NCI-H1436 treated with DMSO at 0.1 percent for 48 hours (cell line): Measurements from ENCODE around the gene USP7.
"Not testable (repeated sequence)": the region's sequence is repeated elsewhere in the genome, so short reads cannot be mapped to it uniquely, and the experiment has no call there.

Source experiments
- DNase-seq: peaks from one replicate; lab custom pipeline; 2025; lab: John Stamatoyannopoulos, UW

The USP7 gene

DNA sequence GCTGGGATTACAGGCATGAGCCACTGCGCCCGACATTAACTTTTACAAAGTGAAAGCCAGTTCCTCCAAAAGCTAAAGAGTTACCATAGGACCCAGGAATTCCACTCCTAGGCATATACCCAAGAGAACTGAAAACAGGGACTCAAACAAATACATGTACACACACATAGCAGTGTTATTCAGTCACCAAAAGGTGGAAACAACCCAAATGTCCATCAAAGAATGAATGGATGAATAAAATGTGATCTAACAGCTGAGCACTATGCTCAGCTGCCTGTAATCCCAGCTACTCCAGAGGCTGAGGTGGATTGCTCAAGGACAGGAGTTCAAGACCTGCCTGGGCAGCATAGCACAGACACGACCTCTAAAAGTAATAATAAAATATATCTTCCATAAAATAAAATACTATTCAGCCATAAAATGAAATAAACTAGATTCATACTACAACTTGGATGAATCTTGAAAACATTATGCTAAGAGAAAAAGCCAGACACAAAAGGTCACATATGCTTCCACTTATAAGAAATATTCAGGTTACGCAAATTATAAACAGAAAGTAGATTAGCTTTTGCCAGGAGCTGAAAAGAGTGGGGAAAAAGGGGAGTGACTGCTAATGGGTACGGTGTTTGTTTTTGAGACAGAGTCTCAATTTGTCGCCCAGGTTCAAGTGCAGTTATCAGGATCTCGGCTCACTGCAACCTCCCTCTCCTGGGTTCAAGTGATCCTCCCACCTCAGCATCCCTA, 9.3 kb upstream of the USP7 start:
- no peak for DNase-seq

- DNase-seq = no peak
Measured at GRCh38 chr16:8971416-8971815, 7.7 kb upstream of the USP7 start.

DNA sequence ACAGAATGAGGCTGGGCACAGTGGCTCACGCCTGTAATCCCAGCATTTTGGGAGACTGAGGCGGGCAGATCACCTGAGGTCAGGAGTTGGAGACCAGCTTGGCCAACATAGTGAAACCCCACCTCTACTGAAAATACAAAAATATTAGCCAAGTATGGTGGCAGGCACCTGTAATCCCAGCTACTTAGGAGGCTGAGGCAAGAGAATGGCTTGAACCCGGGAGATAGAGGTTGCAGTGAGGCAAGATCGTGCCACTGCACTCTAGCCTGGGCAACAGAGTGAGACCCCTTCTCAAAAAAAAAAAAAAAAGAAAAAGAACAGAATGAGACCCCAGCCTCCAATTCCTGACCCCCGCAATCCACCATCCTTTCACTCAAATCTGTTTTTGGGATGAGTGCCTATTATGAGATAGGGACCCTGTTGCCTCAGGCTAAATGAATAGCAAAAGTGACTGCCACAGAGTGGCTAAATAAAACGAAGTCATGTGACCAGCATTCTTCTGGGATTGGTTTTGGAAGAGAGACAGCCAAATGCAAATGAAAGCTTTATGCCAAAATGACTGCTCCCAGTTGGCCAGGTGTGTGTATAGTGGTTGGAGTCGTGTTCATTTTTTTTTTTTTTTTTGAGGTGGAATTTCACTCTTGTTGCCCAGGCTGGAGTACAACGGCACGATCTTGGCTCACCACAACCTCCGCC, 5.6 kb upstream of the USP7 start:
- DNase-seq = not testable (repeated sequence)

GRCh38 chr16:8968054-8968453, 4.3 kb upstream of the USP7 start:
- DNase-seq = not testable (repeated sequence)

GRCh38 chr16:8967132-8967821, 3.6 kb upstream of the USP7 start:
- no peak for DNase-seq

GRCh38 chr16:8966817-8967131, 3.1 kb upstream of the USP7 start:
- no peak for DNase-seq

GRCh38 chr16:8964462-8964861, 756 bp upstream of the USP7 start:
- DNase-seq = no peak

- no peak for DNase-seq
Measured at GRCh38 chr16:8963010-8963820, 491 bp downstream of the USP7 start.

DNA sequence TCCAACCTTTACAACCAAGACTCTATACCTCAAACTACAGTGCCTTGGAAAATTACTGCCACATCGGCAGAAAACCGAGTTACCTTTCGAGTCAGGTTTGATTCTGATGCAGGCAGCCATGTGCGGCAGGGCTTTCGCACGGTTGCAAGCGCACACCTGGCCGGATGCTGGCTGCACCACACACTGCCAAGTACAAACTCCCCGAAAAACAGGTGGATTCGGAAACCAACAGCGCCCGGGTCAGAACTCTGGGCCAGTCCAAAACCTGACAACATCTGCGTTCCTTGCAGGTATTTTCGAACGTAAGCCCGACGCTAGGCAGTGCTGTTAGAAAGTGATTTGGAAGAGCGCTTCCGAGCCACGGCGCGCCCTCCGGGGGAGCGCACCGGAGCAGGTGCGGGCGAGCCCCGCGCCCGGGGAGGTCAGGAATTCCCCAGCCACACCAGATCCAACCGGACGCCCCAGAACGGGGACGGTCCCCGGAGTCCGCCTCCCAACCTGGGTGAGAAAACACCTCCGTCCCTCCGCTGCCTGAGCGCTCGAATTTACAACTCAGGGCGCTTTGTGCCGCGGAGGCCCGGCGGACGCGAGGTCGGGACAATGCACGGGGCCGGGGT, 1.2 kb downstream of the USP7 start:
- no peak for DNase-seq

GRCh38 chr16:8961811-8962390, 1.8 kb downstream of the USP7 start:
- no peak for DNase-seq

DNA sequence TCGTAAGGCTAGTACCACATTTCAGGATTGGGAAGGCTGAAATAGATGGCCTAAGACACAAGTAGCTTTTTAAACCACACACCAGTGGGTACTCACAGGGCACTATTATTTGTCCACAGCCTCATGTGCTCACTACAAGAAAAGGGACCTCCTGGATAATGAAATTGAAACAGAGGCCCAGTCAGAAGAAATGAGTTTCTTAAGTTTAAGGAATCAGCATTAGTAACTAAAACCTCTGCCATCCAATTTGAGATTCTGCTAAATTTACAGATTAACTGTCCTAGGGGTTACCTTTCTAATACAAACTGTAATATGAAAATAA, 3.0 kb downstream of the USP7 start:
- no peak for DNase-seq

GRCh38 chr16:8959921-8960787, 3.6 kb downstream of the USP7 start:
- no peak for DNase-seq

DNA sequence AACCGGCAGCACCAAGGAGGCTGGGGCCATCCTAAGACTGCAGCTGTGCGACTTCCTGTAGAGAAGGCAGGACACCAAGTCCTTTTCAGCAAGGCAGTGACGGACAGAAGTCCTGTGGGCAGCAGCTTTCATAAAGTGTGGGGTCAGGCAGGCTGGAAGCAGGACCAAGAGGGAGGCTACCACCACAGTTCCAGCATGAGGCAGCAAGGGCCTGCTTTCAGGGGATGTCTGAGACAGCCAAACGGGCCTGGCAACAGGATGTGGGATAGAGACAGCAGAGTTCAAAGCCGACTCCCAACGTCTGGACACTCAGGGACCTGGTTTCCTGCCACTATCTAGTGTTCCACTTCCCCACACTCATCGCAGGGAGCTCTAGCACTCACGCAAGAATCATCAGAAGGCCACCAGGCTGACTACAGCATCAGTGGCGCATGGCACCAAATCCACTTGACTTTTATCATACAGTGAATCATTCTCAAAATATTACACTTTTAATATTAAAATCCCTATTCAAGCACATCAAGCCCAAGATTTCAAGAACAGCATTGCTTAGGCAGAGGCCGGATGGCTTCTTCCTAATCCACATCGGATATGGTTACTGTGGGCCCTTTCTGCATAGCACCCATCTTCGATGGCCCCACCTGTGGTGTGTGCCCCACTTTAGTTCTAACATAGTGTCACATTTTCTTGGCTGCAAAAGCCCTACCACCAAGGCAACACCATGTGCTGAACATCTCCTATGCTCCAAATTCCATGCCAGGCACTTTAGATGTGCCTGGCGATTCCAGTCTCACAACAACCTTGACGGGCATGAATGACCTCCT, 5.2 kb downstream of the USP7 start:
- no peak for DNase-seq

DNA sequence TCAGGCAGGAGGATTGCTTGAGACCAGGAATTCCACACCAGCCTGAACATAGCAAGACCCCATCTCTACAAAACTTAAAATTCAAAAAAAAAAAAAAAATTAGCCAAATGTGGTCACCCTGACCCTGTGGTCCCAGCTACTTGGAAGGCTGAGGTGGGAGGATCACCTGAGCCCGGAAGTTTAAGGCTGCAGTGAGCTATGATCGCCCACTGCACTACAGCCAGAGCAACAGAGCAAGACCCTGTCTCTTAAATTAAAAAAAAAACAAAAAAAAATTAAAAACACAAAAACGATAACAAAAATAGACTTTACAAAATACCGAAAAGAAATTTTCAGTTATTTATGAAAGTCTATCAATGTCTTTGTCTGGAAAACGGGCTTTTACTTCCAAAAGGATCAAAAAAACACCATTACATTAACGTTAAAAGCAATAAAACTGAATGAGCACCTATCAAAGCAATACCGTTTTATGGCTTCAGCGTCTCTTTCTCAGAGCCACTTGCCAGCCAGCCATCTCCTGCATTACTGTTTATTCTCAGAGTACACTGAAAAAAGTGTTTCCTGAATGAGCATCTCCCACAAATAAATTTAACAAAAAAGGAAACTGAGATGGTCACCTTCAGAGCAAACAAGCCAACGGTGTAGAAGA, 6.1 kb downstream of the USP7 start:
- no peak for DNase-seq

DNA sequence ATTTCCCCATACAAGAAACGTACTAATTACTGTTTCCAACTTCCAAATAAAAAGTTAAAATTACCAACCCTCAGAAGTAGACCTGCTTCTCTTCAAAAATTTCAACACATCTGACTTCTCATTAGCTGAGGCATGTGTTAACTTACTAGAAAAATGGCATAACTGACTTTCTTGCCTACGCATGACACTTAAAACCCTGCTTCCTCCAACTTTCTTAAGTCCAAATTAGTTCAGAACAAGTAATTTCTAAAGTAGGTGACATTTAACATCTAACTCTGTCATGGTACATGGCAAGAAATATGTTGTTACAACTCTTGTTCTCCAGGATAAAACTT, 6.7 kb downstream of the USP7 start:
- DNase-seq = no peak

- DNase-seq = no peak
Measured at GRCh38 chr16:8956265-8957062, 7.2 kb downstream of the USP7 start.

DNA sequence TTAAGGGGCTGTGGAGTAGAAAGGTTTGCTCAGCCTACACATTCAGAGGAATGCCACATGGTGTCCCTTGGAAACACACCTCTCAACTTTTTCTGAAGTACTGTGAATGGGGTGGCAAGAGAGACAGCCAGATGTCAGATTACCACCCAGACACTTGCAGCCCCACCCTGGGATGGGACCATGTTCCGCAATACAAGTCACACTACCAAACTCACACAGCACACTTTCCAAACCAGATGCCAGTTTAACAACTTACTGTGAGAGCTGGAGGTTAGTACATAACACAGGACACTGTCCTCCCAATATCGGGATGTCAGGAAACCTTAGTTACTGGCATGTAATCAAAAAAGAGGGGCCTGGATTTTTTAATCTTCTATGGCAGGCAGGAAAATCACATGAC, 7.9 kb downstream of the USP7 start:
- DNase-seq = no peak

DNA sequence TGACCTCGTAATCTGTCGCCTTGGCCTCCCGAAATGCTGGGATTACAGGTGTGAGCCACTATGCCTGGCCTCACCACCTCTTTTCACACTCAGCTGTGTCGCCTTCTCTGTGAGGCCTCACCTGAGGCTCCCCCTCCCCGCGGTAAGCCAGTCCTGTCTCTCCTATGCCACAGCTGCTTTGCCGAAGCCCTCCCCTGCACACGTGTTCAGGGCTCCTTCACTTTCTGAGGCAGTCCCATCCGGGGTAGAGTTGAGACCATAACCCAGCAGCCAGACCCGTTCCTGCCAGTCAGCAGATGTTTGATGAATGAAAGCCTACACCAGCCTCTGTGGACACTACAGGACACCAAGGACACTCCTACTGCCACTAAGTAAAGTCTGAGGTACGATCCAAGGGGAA, 10.6 kb downstream of the USP7 start:
- no peak for DNase-seq

DNA sequence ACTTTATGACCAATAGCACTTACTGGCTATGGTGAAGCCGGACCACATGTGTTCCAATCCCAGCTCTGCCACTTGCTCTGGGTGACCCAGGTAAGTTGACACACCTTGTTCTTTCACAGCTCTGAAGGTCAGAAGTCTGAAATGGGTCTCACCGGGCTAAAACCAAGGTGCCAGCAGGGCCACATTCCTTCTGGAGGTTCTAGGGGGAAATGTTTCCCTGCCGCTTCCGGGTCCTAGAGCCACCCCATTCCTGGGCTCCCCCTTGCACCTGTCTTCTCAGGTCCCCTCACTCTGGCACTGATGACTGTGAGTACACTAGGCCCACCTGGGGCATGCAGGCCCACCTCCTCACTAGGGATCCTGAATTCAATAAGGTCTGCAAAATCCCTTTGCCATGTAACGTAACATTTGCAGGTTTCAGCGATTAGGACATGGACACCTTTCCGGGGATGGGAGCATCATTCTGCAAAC, 11.4 kb downstream of the USP7 start:
- DNase-seq = no peak
